Calu3 (cell line): ENCODE data around the gene MAGIX. TPM values are rescaled to one million over a fixed set of nuclear protein-coding genes. Genes with fewer than 3 reads are reported as not detected.

Source experiments
- BruUV-seq: library from RNA; stranded (reverse); fragments of 400-500 nt; replicated peaks from 2 replicates; lab custom pipeline; 2021; lab: Mats Ljungman, UMichigan
- CTCF ChIA-PET: fragments of 300-600 bp; sonication (Branson Sonifier 250); formaldehyde crosslinking; loops from one replicate; lab custom pipeline; 2022; ENCODE audit warnings: antibody characterized with exemption; lab: Charles Lee
- DNase-seq: peaks from one replicate; pipeline ENCODE4 v3.0.0; 2022
- H3K27ac Mint-ChIP-seq: one replicate; pipeline ENCODE4 v1.8.0; 2022; ENCODE audit warnings: mixed read lengths; ENCODE audit not compliant: unreplicated experiment
- H3K27me3 Mint-ChIP-seq: one replicate; pipeline ENCODE4 v1.8.0; 2022; ENCODE audit warnings: mixed read lengths; ENCODE audit not compliant: unreplicated experiment
- H3K36me3 Mint-ChIP-seq: one replicate; pipeline ENCODE4 v1.8.0; 2022; ENCODE audit warnings: mild to moderate bottlenecking, moderate library complexity, mixed read lengths; ENCODE audit not compliant: insufficient read depth, unreplicated experiment
- H3K4me1 Mint-ChIP-seq: one replicate; pipeline ENCODE4 v1.8.0; 2022; ENCODE audit warnings: mild to moderate bottlenecking, low read depth, mixed read lengths; ENCODE audit not compliant: unreplicated experiment
- H3K4me3 Mint-ChIP-seq: one replicate; pipeline ENCODE4 v1.8.0; 2022; ENCODE audit warnings: mild to moderate bottlenecking, low read depth, moderate library complexity, mixed read lengths; ENCODE audit not compliant: unreplicated experiment
- H3K9me3 Mint-ChIP-seq: one replicate; pipeline ENCODE4 v1.8.0; 2022; ENCODE audit warnings: low read depth, mixed read lengths; ENCODE audit not compliant: unreplicated experiment
- CTCF ChIP-seq: fragments of 200-600 bp; IDR thresholded peaks from one replicate; pipeline ENCODE4 v1.8.0; 2022; ENCODE audit warnings: antibody characterized with exemption; ENCODE audit not compliant: unreplicated experiment
- intact Hi-C: fragments of 100-400 bp; cut with micrococcal nuclease; formaldehyde crosslinking; loops from one replicate; pipeline ENCODE4 v1.10.0; 2022; ENCODE audit not compliant: unreplicated experiment
- total RNA-seq: library from RNA; stranded (reverse); gene quantifications from 2 replicates; pipeline ENCODE4 v1.2.3, GENCODE V29; 2022

Gene MAGIX
- total RNA-seq, 1 experiment from 2014 or later: 13.9 TPM

- TF ChIP-seq CTCF: no peak
- Mint-ChIP-seq H3K4me1 (peaks cover 38% of the 10 kb centered on the region), H3K36me3 (peaks cover 61% of the 10 kb centered on the region), H3K27ac (peak within 1 kb of the TSS; percentile 77), H3K9me3 (no peaks in the 10 kb centered on the region), H3K4me3 (peak within 1 kb of the TSS; percentile 86), H3K27me3 (peaks cover 6% of the 10 kb centered on the region)
- DNase-seq: peak; percentile 87
- intact Hi-C loops: no loop called here
- CTCF ChIA-PET: no interaction called here
- no TSS peak for BruUV-seq
These were observed 23.8 kb downstream of the MAGIX start, which contains the start of gene PRICKLE3 for GRCh38 chrX:49186125-49187027. TSS of gene PRICKLE3 (minus strand) at chrX:49186373. CDS start at chrX:49186297, 76 bp downstream.

- intact Hi-C loops: no loop called here
- CTCF ChIA-PET: no interaction called here
- DNase-seq: no peak
- TF ChIP-seq CTCF: no peak
- peaks cover 9% of the 10 kb centered on the region for H3K27me3 Mint-ChIP-seq
- peak overlapping the region; percentile 29 for H3K27ac Mint-ChIP-seq
- peak overlapping the region; percentile 86 for H3K4me3 Mint-ChIP-seq
- H3K4me1 Mint-ChIP-seq: peaks cover 40% of the 10 kb centered on the region
- H3K9me3 Mint-ChIP-seq: no peaks in the 10 kb centered on the region
- no TSS peak for BruUV-seq
- peaks cover 66% of the 10 kb centered on the region for H3K36me3 Mint-ChIP-seq
These were observed 24.5 kb downstream of the MAGIX start for GRCh38 chrX:49187028-49187394.

- TF ChIP-seq CTCF: no peak
- Mint-ChIP-seq H3K27me3 (peaks cover 9% of the 10 kb centered on the region), H3K4me1 (peaks cover 40% of the 10 kb centered on the region), H3K27ac (no peak overlapping the region), H3K9me3 (no peaks in the 10 kb centered on the region), H3K36me3 (peaks cover 66% of the 10 kb centered on the region), H3K4me3 (no peak overlapping the region)
- DNase-seq: no peak
- intact Hi-C loops: no loop called here
- BruUV-seq: no TSS peak
- CTCF ChIA-PET: interaction anchor here (0.5 kb wide), 1 partner anchor 1813 kb away, joined by 4 read pairs; no protein-coding TSS in a partner anchor
These were observed 25.0 kb downstream of the MAGIX start for GRCh38 chrX:49187526-49187925.

GRCh38 chrX:49188468-49189076, 26.0 kb downstream of the MAGIX start:
- no peak for TF ChIP-seq CTCF
- peaks cover 9% of the 10 kb centered on the region for H3K27me3 Mint-ChIP-seq
- H3K4me3 Mint-ChIP-seq: no peak overlapping the region
- H3K4me1 Mint-ChIP-seq: peaks cover 40% of the 10 kb centered on the region
- H3K9me3 Mint-ChIP-seq: no peaks in the 10 kb centered on the region
- H3K36me3 Mint-ChIP-seq: peaks cover 62% of the 10 kb centered on the region
- no TSS peak for BruUV-seq
- H3K27ac Mint-ChIP-seq: no peak overlapping the region
- no peak for DNase-seq
- CTCF ChIA-PET: no interaction called here
- intact Hi-C loops: no loop called here
